Colon (tissue), 2 donors: ENCODE data around the gene TEX14.

Experiments used
- FAIRE-seq: peaks from 2 replicates; lab custom pipeline; 2012; peaks lifted over from hg19 to GRCh38; lab: Jason Lieb, UNC
- donor health status: control.
- donor health status: control.

TEX14 gene, protein sequence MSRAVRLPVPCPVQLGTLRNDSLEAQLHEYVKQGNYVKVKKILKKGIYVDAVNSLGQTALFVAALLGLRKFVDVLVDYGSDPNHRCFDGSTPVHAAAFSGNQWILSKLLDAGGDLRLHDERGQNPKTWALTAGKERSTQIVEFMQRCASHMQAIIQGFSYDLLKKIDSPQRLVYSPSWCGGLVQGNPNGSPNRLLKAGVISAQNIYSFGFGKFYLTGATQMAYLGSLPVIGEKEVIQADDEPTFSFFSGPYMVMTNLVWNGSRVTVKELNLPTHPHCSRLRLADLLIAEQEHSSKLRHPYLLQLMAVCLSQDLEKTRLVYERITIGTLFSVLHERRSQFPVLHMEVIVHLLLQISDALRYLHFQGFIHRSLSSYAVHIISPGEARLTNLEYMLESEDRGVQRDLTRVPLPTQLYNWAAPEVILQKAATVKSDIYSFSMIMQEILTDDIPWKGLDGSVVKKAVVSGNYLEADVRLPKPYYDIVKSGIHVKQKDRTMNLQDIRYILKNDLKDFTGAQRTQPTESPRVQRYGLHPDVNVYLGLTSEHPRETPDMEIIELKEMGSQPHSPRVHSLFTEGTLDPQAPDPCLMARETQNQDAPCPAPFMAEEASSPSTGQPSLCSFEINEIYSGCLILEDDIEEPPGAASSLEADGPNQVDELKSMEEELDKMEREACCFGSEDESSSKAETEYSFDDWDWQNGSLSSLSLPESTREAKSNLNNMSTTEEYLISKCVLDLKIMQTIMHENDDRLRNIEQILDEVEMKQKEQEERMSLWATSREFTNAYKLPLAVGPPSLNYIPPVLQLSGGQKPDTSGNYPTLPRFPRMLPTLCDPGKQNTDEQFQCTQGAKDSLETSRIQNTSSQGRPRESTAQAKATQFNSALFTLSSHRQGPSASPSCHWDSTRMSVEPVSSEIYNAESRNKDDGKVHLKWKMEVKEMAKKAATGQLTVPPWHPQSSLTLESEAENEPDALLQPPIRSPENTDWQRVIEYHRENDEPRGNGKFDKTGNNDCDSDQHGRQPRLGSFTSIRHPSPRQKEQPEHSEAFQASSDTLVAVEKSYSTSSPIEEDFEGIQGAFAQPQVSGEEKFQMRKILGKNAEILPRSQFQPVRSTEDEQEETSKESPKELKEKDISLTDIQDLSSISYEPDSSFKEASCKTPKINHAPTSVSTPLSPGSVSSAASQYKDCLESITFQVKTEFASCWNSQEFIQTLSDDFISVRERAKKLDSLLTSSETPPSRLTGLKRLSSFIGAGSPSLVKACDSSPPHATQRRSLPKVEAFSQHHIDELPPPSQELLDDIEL (N-terminal part only)

DNA sequence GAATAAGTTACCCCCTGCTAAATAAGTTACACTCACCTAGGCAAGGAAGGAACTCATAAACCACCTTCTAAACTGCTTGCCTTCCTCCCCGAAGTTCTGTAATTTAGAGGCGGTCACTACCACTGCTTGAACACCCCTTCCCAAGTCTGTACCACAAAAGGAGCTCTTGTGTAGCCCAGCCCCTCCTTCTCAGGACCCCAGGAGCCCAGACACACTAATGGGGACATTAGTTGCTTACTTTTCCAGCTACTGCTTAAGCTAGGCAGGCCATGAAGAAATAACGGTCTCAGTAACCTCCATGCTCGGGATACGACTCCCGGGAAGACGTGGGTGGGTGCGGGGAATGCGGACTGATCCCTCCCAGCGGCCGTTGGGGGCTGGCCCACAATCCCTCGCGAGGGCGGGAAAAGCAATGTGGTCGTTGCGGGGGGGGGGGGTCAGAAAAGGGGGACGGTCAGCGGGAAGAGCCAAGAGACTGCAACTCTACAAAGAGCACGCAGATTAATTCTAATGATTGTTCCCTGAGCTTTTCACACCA, at the start of gene TEX14:
Gene TEX14 (minus strand): TSS at position 345 of the 538 bp plus-strand sequence. CDS start 40,044 bp downstream, outside the sequence.
- no peak for FAIRE-seq

DNA sequence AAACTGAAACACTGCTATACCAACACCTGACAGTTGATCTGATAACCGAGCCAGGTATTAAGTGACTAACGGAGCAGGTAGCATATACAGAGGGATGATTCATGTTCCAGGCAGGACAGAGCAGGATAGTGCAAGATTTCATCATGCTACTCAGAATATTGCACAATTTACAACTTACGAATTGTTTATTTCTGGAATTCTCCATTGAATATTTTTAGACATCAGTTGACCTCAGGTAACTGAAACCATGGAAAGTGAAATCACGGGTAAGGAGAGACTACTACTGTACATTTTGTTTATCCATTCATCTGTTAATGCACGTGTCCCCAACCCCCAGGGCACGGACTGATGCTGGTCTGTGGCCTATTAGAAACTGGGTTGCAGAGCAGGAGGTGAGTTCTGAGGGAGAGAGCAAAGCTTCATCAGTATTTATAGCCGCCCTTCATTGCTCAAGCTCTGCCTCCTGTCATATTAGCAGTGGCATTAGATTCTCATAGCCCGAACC, 49.3 kb upstream of the TEX14 start:
- FAIRE-seq: no peak

DNA sequence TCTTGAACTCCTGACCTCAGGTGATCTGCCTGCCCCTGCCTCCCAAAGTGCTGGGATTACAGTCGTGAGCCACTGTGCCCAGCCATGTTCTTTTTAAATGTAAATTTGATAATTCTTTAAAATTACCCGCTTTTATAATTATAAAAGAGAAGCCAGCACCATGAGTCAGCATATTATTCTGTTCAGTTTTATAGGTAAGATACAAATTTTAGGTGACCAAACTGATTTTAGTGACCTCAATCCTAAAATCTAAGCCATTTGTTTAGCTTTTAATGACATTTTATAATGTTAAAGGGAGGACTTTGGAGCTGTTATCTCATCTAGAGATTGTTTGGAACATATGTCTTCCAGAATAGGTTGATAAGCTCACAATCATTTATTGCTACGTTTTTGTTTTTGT, 43.0 kb upstream of the TEX14 start:
- FAIRE-seq: no peak

DNA sequence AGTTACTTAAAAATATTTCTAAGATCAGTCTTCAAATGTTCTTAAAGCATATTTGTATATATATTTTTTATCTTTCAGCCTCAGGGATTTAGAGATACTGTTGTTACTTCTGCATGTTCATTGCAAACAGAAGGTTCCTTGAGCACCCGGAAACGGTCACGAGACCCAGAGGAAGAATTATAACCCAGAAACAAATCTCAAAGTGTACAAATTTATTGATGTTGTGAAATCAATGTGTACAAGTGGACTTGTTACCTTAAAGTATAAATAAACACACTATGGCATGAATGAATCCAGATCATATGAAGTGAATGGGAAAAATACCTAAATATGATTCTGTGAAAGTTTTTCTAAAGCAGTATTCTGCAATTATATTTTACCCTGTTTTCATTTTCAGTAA, 42.2 kb upstream of the TEX14 start:
- FAIRE-seq: no peak

DNA sequence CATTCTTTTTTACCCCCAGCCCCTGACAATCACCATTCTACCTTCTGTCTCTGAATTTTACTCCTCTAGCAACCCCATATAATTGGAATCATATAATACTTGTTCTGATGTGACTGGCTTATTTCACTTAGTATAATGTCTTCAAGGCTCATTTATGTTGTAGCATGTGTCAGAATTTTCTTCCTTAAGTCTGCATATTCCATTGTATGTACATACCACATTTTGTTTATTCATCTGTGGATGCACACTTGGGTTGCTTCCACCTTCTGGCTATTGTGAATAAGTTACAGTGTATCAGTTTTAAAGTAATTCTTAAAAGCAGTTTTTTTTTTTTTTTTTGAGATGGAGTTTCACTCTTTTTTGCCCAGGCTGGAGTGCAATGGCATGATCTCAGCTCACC, 39.1 kb upstream of the TEX14 start:
- no peak for FAIRE-seq

DNA sequence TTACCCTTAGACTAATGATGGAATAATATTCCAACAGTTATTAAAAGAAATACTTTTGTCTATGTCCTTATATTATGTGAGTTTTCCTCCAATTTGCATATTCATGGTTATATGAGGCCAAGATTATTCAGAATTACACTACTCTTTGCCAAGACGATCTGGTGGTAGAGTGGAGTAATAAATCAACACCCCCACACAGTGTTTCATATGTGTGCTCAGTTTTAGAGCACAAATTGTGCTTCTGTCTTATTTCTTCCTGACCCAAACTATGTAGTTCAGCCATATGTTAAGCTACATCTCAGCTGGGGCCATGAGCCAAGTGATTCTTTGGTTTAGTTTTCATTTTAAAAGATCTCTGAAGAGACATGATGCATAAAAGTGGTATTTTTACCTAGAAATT, 37.0 kb upstream of the TEX14 start:
- no peak for FAIRE-seq

DNA sequence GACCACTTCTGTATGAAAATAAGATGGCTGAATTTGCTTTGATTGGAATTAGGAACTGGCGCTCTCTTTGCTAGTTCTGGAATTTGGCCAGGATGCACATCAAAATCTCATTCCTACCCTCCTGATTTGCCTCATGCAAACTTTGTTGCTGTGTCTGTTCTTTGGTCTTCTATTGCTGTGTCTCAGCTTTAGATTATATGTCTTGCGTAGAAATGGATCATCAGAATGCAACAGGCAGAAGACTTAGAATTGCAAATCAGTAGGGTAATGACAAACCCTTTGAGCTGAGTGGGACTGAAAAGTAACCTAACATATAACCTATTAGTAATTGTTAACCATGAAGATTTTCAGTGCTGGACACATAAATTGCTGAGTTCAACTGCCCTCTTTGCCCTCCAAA, 30.9 kb upstream of the TEX14 start:
- FAIRE-seq: no peak

DNA sequence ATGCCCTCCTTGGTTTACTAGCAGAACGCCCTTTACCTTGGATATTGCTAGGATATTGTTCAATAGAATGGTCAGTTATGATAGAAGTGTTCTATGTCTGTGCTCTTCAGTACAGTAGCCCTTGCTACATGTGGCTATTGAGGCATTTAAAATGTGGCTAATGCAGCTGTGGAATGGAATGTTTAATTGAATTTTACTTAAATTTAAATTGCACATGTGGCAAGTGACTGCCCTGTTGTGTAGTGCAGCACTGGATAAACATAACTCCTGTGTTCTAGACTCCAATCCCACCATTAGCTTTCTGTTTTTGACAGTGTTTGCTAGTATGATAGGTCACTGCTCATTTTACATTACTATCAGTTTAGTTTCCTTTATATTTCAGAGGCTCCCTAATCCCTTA, 30.4 kb upstream of the TEX14 start:
- FAIRE-seq: no peak

DNA sequence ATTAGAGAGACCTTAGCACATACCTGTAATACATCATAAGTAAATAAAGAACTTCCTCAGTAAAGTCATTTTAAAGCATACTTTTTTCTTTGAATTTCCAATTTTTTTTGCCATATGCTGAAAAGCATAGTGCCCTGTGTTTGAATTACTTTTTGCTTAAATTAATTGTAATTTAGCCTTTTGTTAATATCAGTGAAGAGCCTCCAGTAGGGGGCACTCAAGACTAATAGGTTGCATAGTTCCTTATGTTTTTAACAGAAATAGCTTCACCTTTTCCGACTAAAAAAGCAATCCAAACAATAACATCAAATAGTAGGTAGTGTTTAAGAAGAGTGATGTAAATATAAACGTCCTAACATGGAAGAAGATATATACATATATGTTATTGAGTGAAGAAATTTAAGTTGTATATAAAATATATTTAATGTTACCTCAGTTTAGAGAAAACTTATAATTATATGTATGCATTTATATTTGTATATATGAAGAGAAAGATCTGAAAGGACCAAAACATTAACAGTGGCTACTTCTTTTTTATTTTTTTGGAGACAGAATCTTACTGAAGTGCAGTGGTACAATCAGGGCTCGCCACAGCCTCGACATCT, 19.2 kb upstream of the TEX14 start:
- no peak for FAIRE-seq

DNA sequence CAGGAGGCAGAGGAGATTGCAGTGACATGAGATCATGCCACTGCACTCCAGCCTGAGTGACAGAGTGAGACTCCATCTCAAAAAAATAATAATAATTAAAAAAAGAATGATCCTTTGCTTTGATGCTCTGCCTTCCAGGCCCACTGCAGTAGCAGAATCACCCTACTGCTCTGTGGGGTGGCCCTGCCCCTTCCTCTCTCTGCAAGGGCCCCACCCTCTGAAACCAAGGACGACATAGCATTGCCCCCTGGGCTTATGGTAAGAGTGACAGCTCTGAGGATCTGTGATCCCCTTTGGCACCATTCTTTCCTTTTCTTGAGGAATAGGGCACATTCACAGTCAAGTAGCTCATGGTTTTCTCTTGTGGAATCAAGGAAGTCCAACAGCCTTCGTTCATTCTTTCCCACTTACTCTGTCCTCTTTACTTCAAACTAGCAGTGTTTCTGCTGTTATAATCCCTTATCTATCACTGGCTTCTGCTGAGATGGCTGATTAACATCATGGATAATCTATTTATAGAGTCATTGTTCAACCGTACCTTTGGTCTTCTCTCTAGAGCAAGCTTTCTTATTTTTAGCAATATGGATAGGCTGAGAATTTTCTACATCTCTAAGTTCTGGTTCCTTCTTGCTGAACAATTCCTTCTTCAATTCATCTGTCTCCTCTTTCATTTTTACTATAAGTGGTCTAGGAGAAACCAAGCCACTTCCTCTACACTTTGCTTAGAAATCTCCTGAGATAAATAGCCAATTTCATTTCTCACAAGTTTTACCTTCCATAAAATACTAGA, 14.7 kb upstream of the TEX14 start:
- no peak for FAIRE-seq

DNA sequence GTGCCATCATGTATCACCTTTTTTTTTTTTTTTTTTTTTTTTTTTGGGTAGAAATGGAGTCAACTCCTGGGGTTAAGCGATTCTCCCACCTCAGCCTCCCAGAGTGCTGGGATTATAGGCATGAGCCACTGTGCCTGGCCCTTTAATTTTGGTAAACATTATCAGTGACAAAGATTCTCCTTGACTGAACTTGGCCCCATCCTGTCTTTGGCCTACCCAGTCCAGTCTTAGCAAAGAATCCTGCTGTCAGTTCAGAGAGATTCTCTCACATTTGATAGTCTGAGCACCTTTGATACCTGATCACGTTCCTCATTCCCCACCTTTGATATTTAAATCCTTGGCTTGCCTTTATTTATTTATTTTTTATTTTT, 12.1 kb upstream of the TEX14 start:
- no peak for FAIRE-seq

DNA sequence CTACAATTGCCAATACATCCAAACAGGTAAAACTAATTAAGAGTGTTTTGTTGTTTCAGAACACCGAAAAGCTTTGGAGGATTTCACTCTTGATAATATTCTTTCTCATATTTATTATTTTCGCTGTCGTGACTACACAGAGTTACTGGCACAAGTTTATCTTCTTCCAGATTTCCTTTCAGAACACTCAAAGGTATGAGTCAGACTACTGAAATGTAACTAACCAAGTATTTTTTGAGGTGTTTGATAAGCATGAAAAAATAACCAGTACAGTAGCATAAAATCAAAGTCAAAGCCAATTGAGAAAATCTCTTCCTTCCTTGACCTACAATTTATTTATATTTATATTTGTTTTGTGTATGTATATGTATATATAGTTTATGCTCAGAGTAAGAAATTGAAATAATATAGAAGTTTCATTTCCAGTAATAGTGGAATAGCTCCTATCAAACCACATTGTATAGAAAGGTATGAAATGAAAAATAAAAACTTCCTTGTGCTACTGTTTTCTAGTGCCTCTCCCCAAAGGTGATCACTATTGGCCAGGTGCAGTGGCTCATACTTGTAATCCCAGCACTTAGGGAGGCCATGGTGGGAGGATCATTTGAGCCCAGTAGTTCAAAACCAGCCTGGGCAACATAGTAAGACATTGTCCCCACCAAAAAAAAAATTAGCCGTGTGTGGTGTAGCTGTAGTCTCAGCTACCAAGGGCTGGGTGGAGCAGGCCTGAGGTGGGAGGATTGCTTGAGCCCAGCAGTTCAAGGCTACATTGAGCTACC, 11.5 kb upstream of the TEX14 start:
- FAIRE-seq: no peak

DNA sequence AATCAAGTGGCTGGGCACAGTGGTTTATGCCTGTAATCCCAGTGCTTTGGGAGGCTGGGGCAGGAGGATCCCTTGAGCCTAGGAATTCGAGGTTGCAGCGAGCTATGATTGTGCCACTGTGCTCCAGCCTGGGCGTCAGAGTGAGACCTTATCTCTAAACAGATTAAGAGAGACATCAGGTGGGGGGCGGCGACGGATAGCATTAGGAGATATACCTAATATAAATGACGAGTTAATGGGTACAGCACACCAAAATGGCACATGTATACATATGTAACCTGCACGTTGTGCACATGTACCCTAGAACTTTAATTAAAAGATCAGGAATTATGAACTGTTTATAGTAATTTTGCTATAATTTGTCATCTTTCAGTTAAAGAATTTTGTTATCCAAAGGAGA, 10.9 kb upstream of the TEX14 start:
- no peak for FAIRE-seq

DNA sequence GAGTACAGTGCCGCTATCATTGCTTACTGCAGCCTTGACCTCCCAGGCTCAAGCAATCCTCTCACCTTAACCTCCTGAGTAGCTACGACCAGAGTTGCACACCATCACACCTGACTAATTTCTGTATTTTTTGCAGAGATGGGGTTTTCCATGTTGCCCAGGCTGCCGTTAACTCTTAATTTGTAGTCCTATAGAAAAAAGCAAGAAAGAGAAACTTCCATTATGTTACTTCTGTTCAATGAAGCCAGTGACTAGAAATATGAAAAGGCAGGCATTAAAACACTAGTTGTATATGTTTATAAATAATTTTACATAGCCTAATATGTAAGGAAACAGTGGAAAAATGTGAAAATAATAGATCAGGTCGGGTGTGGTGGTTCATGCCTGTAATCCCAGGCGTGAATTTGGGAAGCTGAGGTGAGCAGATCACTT, 10.2 kb upstream of the TEX14 start:
- no peak for FAIRE-seq

DNA sequence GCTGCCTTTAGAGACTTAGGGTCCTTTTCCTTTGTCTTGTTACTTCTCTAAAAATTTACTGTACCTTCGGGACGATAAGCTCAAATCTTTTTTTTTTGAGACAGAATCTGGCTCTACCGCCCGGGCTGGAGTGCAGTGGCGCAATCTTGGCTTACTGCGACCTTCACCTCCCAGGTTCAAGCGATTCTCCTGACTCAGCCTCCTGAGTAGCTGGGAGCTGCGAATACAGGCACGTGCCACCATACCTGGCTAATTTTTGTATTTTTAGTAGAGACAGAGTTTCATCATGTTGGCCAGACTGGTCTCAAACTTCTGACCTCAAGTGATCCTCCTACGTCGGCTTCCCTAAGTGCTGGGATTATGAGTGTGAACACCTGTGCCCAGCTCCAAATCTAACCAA, 7.9 kb upstream of the TEX14 start:
- FAIRE-seq: no peak

DNA sequence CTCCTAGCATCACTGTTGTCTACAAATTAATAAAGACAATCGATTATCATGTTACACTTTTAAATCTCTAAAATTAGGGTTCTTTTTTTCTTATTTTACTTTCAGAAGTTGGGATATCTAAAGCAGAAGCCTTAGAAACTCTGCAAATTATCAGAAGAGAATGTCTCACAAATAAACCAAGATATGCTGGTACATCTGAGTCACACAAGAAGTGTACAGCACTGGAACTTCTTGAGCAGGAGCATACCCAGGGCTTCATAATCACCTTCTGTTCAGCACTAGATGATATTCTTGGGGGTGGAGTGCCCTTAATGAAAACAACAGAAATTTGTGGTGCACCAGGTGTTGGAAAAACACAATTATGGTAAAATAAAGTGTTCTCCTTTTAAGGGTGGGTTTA, 3.0 kb upstream of the TEX14 start:
- no peak for FAIRE-seq

DNA sequence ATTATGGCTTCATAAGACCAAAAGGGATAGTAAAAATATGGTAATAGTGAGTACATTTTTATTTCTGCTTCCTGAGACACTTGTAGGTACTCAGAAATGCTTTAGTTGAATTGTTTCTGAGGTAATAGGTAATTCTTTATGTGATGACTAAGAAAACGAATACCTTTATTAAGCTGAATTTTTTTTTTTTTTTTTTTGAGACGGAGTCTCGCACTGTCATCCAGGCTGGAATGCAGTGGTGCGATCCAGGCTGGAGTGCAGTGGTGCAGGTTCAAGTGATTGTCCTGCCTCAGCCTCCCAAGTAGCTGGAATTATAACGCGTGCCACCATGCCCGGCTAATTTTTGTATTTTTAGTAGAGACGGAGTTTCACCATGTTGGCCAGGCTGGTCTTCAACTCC, 2.5 kb upstream of the TEX14 start:
- no peak for FAIRE-seq

DNA sequence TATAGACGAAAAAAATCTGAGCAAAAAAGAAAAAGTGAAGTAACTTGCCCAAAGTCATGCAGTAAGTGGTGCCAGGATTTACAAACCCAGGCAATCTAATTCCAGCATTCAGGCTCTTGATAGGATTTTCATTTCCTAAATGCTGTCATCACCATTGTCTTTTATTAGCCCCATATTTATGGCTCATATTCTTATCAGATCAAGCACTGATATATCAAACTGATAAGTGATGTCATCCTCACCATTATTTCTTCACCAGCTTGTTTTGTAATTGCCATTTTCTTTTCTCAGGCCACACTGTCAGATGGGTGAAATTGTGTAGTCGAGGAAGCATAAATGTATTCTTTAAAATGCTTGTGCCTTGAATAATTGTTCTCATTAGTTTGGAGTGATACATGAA, 1.9 kb upstream of the TEX14 start:
- no peak for FAIRE-seq

DNA sequence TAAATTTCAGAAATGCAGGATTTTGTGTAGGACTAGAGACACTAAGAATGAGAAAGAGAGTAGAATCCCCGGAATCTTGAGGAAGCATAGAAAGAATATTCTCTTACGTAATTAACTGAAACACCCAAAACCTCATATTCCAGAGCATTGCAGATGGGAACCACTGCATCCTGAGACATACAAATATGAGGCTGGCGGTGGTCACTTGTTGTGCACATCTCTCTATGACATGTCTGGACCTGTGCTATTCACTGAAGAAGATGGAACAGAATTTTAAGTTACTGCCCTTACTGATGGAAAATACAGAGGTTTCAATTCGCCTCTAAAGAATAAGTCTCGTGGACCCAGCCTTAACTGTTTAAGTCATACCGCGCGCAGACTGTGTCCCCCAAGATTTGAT, 1.4 kb upstream of the TEX14 start:
- no peak for FAIRE-seq
